Astrocyte (in vitro differentiated cells and primary cell): Measurements from ENCODE around the gene CTBP2. TPM values are rescaled to one million over a fixed set of nuclear protein-coding genes. Genes with fewer than 3 reads are reported as not detected.
A peak's percentile ranks its signal among the peaks of the same experiment; 100 is the strongest.

Experiments
- DNase-seq: peaks from one replicate; pipeline ENCODE4 v3.0.0-alpha.2; 2010; ENCODE audit warnings: low read depth
- FAIRE-seq: peaks from 2 replicates; lab custom pipeline; 2011; peaks lifted over from hg19 to GRCh38; lab: Jason Lieb, UNC
- H2AFZ ChIP-seq: 2 replicates; pipeline ENCODE4 v1.6.0; 2012; ENCODE audit warnings: low read depth, low read length, inconsistent platforms
- H3K27ac ChIP-seq: 2 replicates; pipeline ENCODE4 v1.5.1; 2011; ENCODE audit warnings: low read depth, low read length, inconsistent platforms
- H3K27me3 ChIP-seq: 2 replicates; pipeline ENCODE4 v1.6.0; 2011; ENCODE audit warnings: low read length, inconsistent platforms; ENCODE audit not compliant: insufficient read depth
- H3K36me3 ChIP-seq: 2 replicates; pipeline ENCODE4 v1.5.1; 2011; ENCODE audit warnings: low read length, inconsistent platforms; ENCODE audit not compliant: insufficient read depth
- H3K4me1 ChIP-seq: 2 replicates; pipeline ENCODE4 v1.5.1; 2011; ENCODE audit warnings: low read length, inconsistent platforms; ENCODE audit not compliant: insufficient read depth
- H3K4me2 ChIP-seq: 2 replicates; pipeline ENCODE4 v1.6.0; 2012; ENCODE audit warnings: low read length, inconsistent platforms
- H3K4me3 ChIP-seq: 2 replicates; pipeline ENCODE4 v1.5.1; 2011; ENCODE audit warnings: low read depth, mild to moderate bottlenecking, low read length, inconsistent platforms; ENCODE audit not compliant: insufficient read depth
- H3K79me2 ChIP-seq: 2 replicates; pipeline ENCODE4 v1.6.0; 2012; ENCODE audit warnings: mild to moderate bottlenecking, low read length, inconsistent platforms; ENCODE audit not compliant: insufficient read depth
- H3K9ac ChIP-seq: 2 replicates; pipeline ENCODE4 v1.6.0; 2012; ENCODE audit warnings: mild to moderate bottlenecking, low read length, inconsistent platforms
- H3K9me3 ChIP-seq: 2 replicates; pipeline ENCODE4 v1.5.1; 2012; ENCODE audit warnings: low read depth, mild to moderate bottlenecking, low read length, inconsistent platforms; ENCODE audit not compliant: insufficient read depth
- H4K20me1 ChIP-seq: 2 replicates; pipeline ENCODE4 v1.6.0; 2012; ENCODE audit warnings: low read length, inconsistent platforms; ENCODE audit not compliant: insufficient read depth
- H3K27ac Mint-ChIP-seq: one replicate; pipeline ENCODE4 v1.8.0; 2021; ENCODE audit warnings: mild to moderate bottlenecking, mixed read lengths; ENCODE audit not compliant: unreplicated experiment
- H3K27me3 Mint-ChIP-seq: one replicate; pipeline ENCODE4 v1.8.0; 2021; ENCODE audit warnings: low read depth, mixed read lengths; ENCODE audit not compliant: unreplicated experiment
- H3K36me3 Mint-ChIP-seq: one replicate; pipeline ENCODE4 v1.8.0; 2021; ENCODE audit warnings: low read depth, mixed read lengths; ENCODE audit not compliant: unreplicated experiment
- H3K4me1 Mint-ChIP-seq: one replicate; pipeline ENCODE4 v1.8.0; 2021; ENCODE audit warnings: low read depth, mixed read lengths; ENCODE audit not compliant: unreplicated experiment
- H3K4me3 Mint-ChIP-seq: one replicate; pipeline ENCODE4 v1.8.0; 2021; ENCODE audit warnings: mild to moderate bottlenecking, moderate library complexity, mixed read lengths; ENCODE audit not compliant: unreplicated experiment
- H3K9me3 Mint-ChIP-seq: one replicate; pipeline ENCODE4 v1.8.0; 2021; ENCODE audit warnings: mild to moderate bottlenecking, mixed read lengths; ENCODE audit not compliant: unreplicated experiment
- EZH2 ChIP-seq: IDR thresholded peaks from 2 replicates; pipeline ENCODE4 v1.6.1; 2012; ENCODE audit warnings: mild to moderate bottlenecking, low read length, inconsistent platforms; ENCODE audit not compliant: insufficient read depth
- total RNA-seq: library from RNA; stranded (reverse); gene quantifications from 2 replicates; pipeline ENCODE4 v1.2.1, GENCODE V29; 2021
- TF ChIP-seq, protein P1 (sequence below): IDR thresholded peaks from 2 replicates; pipeline ENCODE4 v1.5.1; 2011; ENCODE audit warnings: low read depth, mild to moderate bottlenecking, inconsistent platforms, low read length, moderate library complexity; ENCODE audit not compliant: insufficient read depth

Gene CTBP2
- total RNA-seq, 1 donor from 2014 or later, result 109 TPM

DNA sequence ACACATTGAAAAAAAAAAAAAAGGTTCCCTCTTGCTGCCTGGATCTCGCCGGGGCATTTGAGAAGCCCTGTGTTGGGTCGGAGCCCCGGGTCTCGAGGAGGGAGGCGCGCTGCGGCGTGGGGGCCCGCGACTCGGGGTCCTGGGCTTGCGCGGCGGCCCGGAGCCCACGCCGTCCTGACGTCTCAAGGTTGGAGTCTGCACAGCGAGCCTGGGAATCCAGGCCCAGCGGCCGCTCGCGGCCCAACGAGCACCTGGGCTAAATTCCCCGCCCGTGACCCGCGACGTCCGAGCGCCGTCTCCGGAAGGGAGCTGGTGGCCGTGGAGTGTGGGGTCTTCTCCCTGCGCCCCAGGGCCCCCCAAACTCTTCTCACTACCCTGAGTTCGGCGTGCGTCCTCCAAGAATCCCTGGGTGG lies 1.4 kb upstream of the CTBP2 start:
- H2AFZ ChIP-seq, result peak overlapping the region; percentile 80
- peaks cover 5% of the 10 kb centered on the region for H3K4me1 Mint-ChIP-seq

DNA sequence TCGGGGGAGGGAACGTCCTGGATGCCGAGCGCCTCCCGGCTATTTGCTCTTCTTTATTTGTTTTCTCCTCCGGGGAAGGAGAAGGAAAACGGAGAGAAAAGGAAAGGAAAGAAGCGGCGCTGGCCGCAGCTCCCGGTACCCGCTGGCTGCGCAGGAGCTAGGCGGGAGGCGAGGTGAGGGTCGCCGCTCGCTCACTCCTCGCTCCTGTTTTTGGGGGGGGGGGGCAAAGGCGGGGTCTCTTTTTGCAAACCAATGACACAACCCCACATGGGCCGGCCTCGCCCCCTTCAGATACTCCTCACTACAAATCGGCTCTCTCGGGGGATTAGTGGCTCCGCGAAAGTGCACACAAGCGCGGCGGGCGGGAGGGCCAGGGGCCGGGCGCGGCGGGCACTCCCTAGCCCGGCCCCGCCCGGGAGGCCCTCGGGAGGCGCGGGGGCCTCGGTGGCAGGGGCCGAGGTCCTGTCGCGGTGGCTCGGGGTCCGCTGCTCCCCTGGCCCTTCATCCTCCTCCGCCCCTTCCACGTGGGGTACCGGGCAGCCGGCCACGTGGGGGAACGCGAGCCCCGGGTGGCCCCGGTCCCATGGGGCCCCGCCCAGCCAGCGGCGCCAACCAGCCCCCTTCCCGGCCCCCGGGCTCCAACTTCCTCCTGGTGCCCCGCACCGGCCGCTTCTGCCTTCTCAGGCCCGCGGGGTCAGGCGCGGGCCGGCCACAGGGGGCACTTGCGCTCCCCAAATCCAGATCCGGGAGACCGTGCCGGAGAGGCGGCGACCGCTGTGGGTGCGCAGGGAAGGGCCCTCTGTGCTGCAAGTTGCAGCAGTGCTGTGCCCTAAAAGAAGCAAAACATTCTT lies 718 bp upstream of the CTBP2 start:
- Mint-ChIP-seq H3K27ac (peak overlapping the region; percentile 58), H3K9me3 (no peaks in the 10 kb centered on the region), H3K4me1 (peaks cover 10% of the 10 kb centered on the region), H3K36me3 (no peaks in the 10 kb centered on the region), H3K4me3 (peak overlapping the region; percentile 81), H3K27me3 (no peaks in the 10 kb centered on the region)
- H3K4me2 ChIP-seq, result peak overlapping the region; percentile 98
- peak; percentile 80 for DNase-seq
- H2AFZ ChIP-seq, result peak overlapping the region; percentile 80
- peak overlapping the region; percentile 83 for H3K9ac ChIP-seq
- no peak for FAIRE-seq
- H3K4me1 ChIP-seq, result peaks cover 31% of the 10 kb centered on the region
- no peaks in the 10 kb centered on the region for H3K27me3 ChIP-seq
- no peak for TF ChIP-seq EZH2
- TF ChIP-seq, protein P1, sequence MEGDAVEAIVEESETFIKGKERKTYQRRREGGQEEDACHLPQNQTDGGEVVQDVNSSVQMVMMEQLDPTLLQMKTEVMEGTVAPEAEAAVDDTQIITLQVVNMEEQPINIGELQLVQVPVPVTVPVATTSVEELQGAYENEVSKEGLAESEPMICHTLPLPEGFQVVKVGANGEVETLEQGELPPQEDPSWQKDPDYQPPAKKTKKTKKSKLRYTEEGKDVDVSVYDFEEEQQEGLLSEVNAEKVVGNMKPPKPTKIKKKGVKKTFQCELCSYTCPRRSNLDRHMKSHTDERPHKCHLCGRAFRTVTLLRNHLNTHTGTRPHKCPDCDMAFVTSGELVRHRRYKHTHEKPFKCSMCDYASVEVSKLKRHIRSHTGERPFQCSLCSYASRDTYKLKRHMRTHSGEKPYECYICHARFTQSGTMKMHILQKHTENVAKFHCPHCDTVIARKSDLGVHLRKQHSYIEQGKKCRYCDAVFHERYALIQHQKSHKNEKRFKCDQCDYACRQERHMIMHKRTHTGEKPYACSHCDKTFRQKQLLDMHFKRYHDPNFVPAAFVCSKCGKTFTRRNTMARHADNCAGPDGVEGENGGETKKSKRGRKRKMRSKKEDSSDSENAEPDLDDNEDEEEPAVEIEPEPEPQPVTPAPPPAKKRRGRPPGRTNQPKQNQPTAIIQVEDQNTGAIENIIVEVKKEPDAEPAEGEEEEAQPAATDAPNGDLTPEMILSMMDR, result no peak
- peak overlapping the region; percentile 83 for H3K27ac ChIP-seq
- no peaks in the 10 kb centered on the region for H3K36me3 ChIP-seq
- H4K20me1 ChIP-seq, result peaks cover 18% of the 10 kb centered on the region
- no peaks in the 10 kb centered on the region for H3K9me3 ChIP-seq
- peak overlapping the region; percentile 68 for H3K4me3 ChIP-seq
- peaks cover 29% of the 10 kb centered on the region for H3K79me2 ChIP-seq

More for the DNA sequence above, 1.4 kb upstream of the CTBP2 start:
- H3K36me3 ChIP-seq, result no peaks in the 10 kb centered on the region
- H3K79me2 ChIP-seq, result peaks cover 23% of the 10 kb centered on the region
- Mint-ChIP-seq H3K27me3 (peaks cover 3% of the 10 kb centered on the region), H3K36me3 (no peaks in the 10 kb centered on the region), H3K9me3 (no peaks in the 10 kb centered on the region), H3K27ac (peak overlapping the region; percentile 69), H3K4me3 (peak overlapping the region; percentile 76)
- no peaks in the 10 kb centered on the region for H3K27me3 ChIP-seq
- peak overlapping the region; percentile 98 for H3K4me2 ChIP-seq
- no peak for DNase-seq
- no peak for TF ChIP-seq EZH2
- TF ChIP-seq, protein P1, result no peak
- H3K4me1 ChIP-seq, result peaks cover 24% of the 10 kb centered on the region
- peaks cover 11% of the 10 kb centered on the region for H4K20me1 ChIP-seq
- FAIRE-seq, result no peak
- H3K9me3 ChIP-seq, result no peaks in the 10 kb centered on the region
- H3K4me3 ChIP-seq, result peak overlapping the region; percentile 68
- peak overlapping the region; percentile 83 for H3K9ac ChIP-seq
- peak overlapping the region; percentile 83 for H3K27ac ChIP-seq
